Gastroesophageal sphincter (tissue), 4 donors: ENCODE results near the gene LMO4. TPM values are rescaled to one million over a fixed set of nuclear protein-coding genes. Genes with fewer than 3 reads are reported as not detected.

Experiments
- ATAC-seq: fragments of 150-250 bp; one replicate; pipeline ENCODE4 v1.9.1; 2016; ENCODE audit warnings: mild to moderate bottlenecking, moderate library complexity
- H3K27ac ChIP-seq, 4 donors: fragments of 200-600 bp; sonication (generic) in 3 of 4; 1 replicate in 3 of 4; 2 replicates in 1 of 4; pipeline ENCODE4 v1.5.1; 2016 to 2019
- H3K27me3 ChIP-seq: fragments of 200-600 bp; sonication (generic); one replicate; pipeline ENCODE4 v1.5.1; 2019
- H3K36me3 ChIP-seq, 2 donors: fragments of 200-600 bp; sonication (generic); one replicate each; pipeline ENCODE4 v1.5.1; 2019; ENCODE audit warnings: control low read depth in 1 of 2
- H3K4me1 ChIP-seq, 3 donors: fragments of 200-600 bp; sonication (generic); 1 replicate in 2 of 3; 2 replicates in 1 of 3; pipeline ENCODE4 v1.5.1; 2016 to 2019; ENCODE audit warnings: control low read depth in 2 of 3
- H3K4me3 ChIP-seq, 2 donors: fragments of 200-600 bp; sonication (generic); one replicate each; pipeline ENCODE4 v1.5.1; 2019; ENCODE audit warnings: mild to moderate bottlenecking in 1 of 2, moderate library complexity in 1 of 2
- H3K9me3 ChIP-seq, 3 donors: fragments of 200-600 bp; sonication (generic); one replicate each; pipeline ENCODE4 v1.5.1; 2017 to 2019; ENCODE audit warnings: control low read depth in 2 of 3
- CTCF ChIP-seq, 4 experiments: fragments of 200-600 bp in 2 of 4; fragments of 450-650 bp in 2 of 4; sonication (generic) in 1 of 4; IDR thresholded peaks; one replicate each; pipeline ENCODE4 v1.5.1; 2017 to 2019; ENCODE audit warnings: antibody characterized with exemption in 4 of 4, mild to moderate bottlenecking in 2 of 4, moderate library complexity in 2 of 4
- EP300 ChIP-seq: sonication (generic); formaldehyde crosslinking; IDR thresholded peaks from one replicate; pipeline ENCODE4 v1.6.1; 2017; ENCODE audit warnings: antibody characterized with exemption, mild to moderate bottlenecking
- POLR2A ChIP-seq, 2 donors: fragments of 450-650 bp; IDR thresholded peaks; one replicate each; pipeline ENCODE4 v1.6.1; 2017; ENCODE audit warnings: antibody characterized with exemption in 2 of 2, mild to moderate bottlenecking in 2 of 2, moderate library complexity in 1 of 2
- POLR2AphosphoS5 ChIP-seq: sonication (generic); formaldehyde crosslinking; IDR thresholded peaks from one replicate; pipeline ENCODE4 v1.6.1; 2017; ENCODE audit warnings: antibody characterized with exemption
- whole genome bisulfite sequencing, 2 donors: methylation state at CpG; one replicate each; pipeline ENCODE4 v1.1.5; 2018; ENCODE audit warnings: low coverage in 1 of 2; 5-methylcytosine and 5-hydroxymethylcytosine counted together
- total RNA-seq, 4 donors: library from RNA; depleted of rRNA; stranded (reverse); fragments of >200 nt; gene quantifications; one replicate each; pipeline ENCODE4 v1.1.0, GENCODE V29; 2016

LMO4 gene
- total RNA-seq, result 100 to 1,000 TPM in 1 of 4 donors, 10 to 100 TPM in 3; 44.7 to 166 (median 66.3) TPM

GRCh38 chr1:87328272-87329050 is at the start of gene LMO4:
LMO4 (plus strand) TSS chr1:87328880; CDS start chr1:87332016, 3,136 bp downstream.
- peak; percentile 83 to 95 for TF ChIP-seq POLR2A (IDR thresholded peaks at IDR 0.05)
- peak; percentile 98 for TF ChIP-seq POLR2AphosphoS5
- no peak for TF ChIP-seq EP300
- TF ChIP-seq CTCF (IDR thresholded peaks at IDR 0.05), result peak in 2 of 4 experiments; percentile 6 to 55
- Histone ChIP-seq H3K4me1 (peaks cover 0 to 38% (median 11%) of the 10 kb centered on the region in 3 donors), H3K27me3 (no peaks in the 10 kb centered on the region), H3K36me3 (no peaks in the 10 kb centered on the region), H3K4me3 (peak within 1 kb of the TSS; percentile 86 to 95), H3K27ac (peak within 1 kb of the TSS; percentile 97 to 100 (median 98)), H3K9me3 (no peaks in the 10 kb centered on the region)
- WGBS, 2 donors, result 0 to 1% methylated on average over 5 to 21 of the region's 93 CpGs
- ATAC-seq, result peak; percentile 95

- no peak overlapping the region for H3K4me3 ChIP-seq
- TF ChIP-seq POLR2A (IDR thresholded peaks at IDR 0.05) (no peak), CTCF (IDR thresholded peaks at IDR 0.05) (no peak), EP300 (no peak), POLR2AphosphoS5 (no peak)
- no peaks in the 10 kb centered on the region for H3K36me3 ChIP-seq
- H3K9me3 ChIP-seq, result no peaks in the 10 kb centered on the region
- ATAC-seq, result peak; percentile 42
- WGBS, 2 donors, result no CpG with 5 or more reads among the region's 2 CpGs
- H3K27ac ChIP-seq, result peak overlapping the region in 2 of 4 donors; percentile 17 to 33
- no peaks in the 10 kb centered on the region for H3K27me3 ChIP-seq
- peaks cover 0 to 4% (median 0%) of the 10 kb centered on the region in 3 donors for H3K4me1 ChIP-seq
Measured at GRCh38 chr1:87279536-87279875, 49.2 kb upstream of the LMO4 start.

- TF ChIP-seq POLR2AphosphoS5 (no peak), EP300 (no peak), POLR2A (IDR thresholded peaks at IDR 0.05) (no peak), CTCF (IDR thresholded peaks at IDR 0.05) (no peak)
- ATAC-seq, result no peak
- Histone ChIP-seq H3K27me3 (no peaks in the 10 kb centered on the region), H3K36me3 (no peaks in the 10 kb centered on the region), H3K27ac (no peak overlapping the region), H3K9me3 (no peaks in the 10 kb centered on the region), H3K4me3 (no peak overlapping the region), H3K4me1 (peaks cover 0 to 4% (median 0%) of the 10 kb centered on the region in 3 donors)
- 65 to 78% methylated on average over 1 to 2 of the region's 2 CpGs for WGBS, 2 donors
Measured at GRCh38 chr1:87279966-87280535, 48.6 kb upstream of the LMO4 start.

- 79 to 88% methylated on average over 12 to 13 of the region's 13 CpGs for WGBS, 2 donors
- H3K4me3 ChIP-seq, result no peak overlapping the region
- TF ChIP-seq POLR2A (IDR thresholded peaks at IDR 0.05), result no peak
- no peak for TF ChIP-seq EP300
- no peak for TF ChIP-seq POLR2AphosphoS5
- TF ChIP-seq CTCF (IDR thresholded peaks at IDR 0.05), result no peak
- no peaks in the 10 kb centered on the region for H3K27me3 ChIP-seq
- ATAC-seq, result no peak
- H3K4me1 ChIP-seq, result no peaks in the 10 kb centered on the region
- no peaks in the 10 kb centered on the region for H3K9me3 ChIP-seq
- no peak overlapping the region for H3K27ac ChIP-seq
- no peaks in the 10 kb centered on the region for H3K36me3 ChIP-seq
Measured at GRCh38 chr1:87284456-87285240, 44.0 kb upstream of the LMO4 start.
